SK-N-SH (cell line): Measurements from ENCODE around the gene MAN2A2. TPM values are rescaled to one million over a fixed set of nuclear protein-coding genes. Genes with fewer than 3 reads are reported as not detected.

Source experiments
- CTCF ChIA-PET: fragments of 300-600, 350-600 bp; formaldehyde crosslinking; extraction: SDS; loops from one replicate; lab custom pipeline; 2021; lab: Yijun Ruan, JAX
- POLR2A ChIA-PET: fragments of 350-600 bp; sonication (Branson Sonifier 250); formaldehyde crosslinking; extraction: SDS; loops from one replicate; lab custom pipeline; 2020; ENCODE audit warnings: antibody characterized with exemption, inconsistent platforms; lab: Yijun Ruan, JAX
- DNase-seq: peaks from one replicate; pipeline ENCODE4 v3.0.0; 2012
- H2AFZ ChIP-seq: fragments of 200-600 bp; sonication (generic); 2 replicates; pipeline ENCODE4 v1.8.1; 2016; ENCODE audit warnings: antibody characterized with exemption, mild to moderate bottlenecking, low read depth
- H3F3A ChIP-seq: fragments of 200-600 bp; sonication (generic); replicated peaks from 2 replicates; pipeline ENCODE3; 2016; ENCODE audit warnings: antibody characterized with exemption, mild to moderate bottlenecking; ENCODE audit not compliant: insufficient read depth
- H3K27ac ChIP-seq, 2 experiments: fragments of 200-500 bp in 1 of 2; fragments of 200-600 bp in 1 of 2; sonication (Bioruptor generic) in 1 of 2; sonication (generic), shearing (Covaris generic) in 1 of 2; 2 replicates each; pipeline versions ENCODE4 v1.5.1 to v1.6.1; 2014 to 2016; ENCODE audit warnings: low read depth in 2 of 2, inconsistent platforms in 1 of 2, low read length in 1 of 2, mild to moderate bottlenecking in 1 of 2, mixed read lengths in 1 of 2
- H3K27me3 ChIP-seq: fragments of 200-600 bp; sonication (generic), shearing (Covaris generic); 2 replicates; pipeline ENCODE4 v1.6.1; 2016; ENCODE audit warnings: mixed run types; ENCODE audit not compliant: insufficient read depth
- H3K36me3 ChIP-seq, 2 experiments: fragments of 200-500 bp in 1 of 2; fragments of 200-600 bp in 1 of 2; sonication (Bioruptor generic) in 1 of 2; sonication (generic) in 1 of 2; replicated peaks in 1 of 2; 2 replicates each; pipeline versions ENCODE3 to v1.5.1; 2014 to 2016; ENCODE audit warnings: low read length in 1 of 2, mild to moderate bottlenecking in 1 of 2; ENCODE audit not compliant: insufficient read depth in 2 of 2, control insufficient read depth in 1 of 2
- H3K4me1 ChIP-seq, 2 experiments: fragments of 200-500 bp in 1 of 2; fragments of 200-600 bp in 1 of 2; sonication (Bioruptor generic) in 1 of 2; sonication (generic), shearing (Covaris generic) in 1 of 2; 2 replicates each; pipeline versions ENCODE4 v1.5.1 to v1.6.1; 2014 to 2016; ENCODE audit warnings: low read depth in 1 of 2, low read length in 1 of 2, mixed run types in 1 of 2; ENCODE audit not compliant: insufficient read depth in 2 of 2, control insufficient read depth in 1 of 2
- H3K4me2 ChIP-seq: fragments of 200-600 bp; sonication (generic), shearing (Covaris generic); 2 replicates; pipeline ENCODE4 v1.6.1; 2017; ENCODE audit warnings: mixed run types
- H3K4me3 ChIP-seq, 2 experiments: fragments of 200-500 bp in 1 of 2; fragments of 200-600 bp in 1 of 2; sonication (Bioruptor generic) in 1 of 2; sonication (generic), shearing (Covaris generic) in 1 of 2; 2 replicates each; pipeline versions ENCODE4 v1.5.1 to v1.8.1; 2014 to 2016; ENCODE audit warnings: low read depth in 2 of 2, inconsistent platforms in 1 of 2, low read length in 1 of 2, mild to moderate bottlenecking in 1 of 2, mixed read lengths in 1 of 2, moderate library complexity in 1 of 2
- H3K79me2 ChIP-seq: fragments of 200-600 bp; sonication (generic); 2 replicates; pipeline ENCODE4 v1.8.1; 2017; ENCODE audit warnings: mild to moderate bottlenecking; ENCODE audit not compliant: insufficient read depth
- H3K9ac ChIP-seq: fragments of 200-600 bp; sonication (generic); 2 replicates; pipeline ENCODE4 v1.6.1; 2017; ENCODE audit warnings: mixed run types
- H3K9me2 ChIP-seq: fragments of 200-600 bp; sonication (generic); 2 replicates; pipeline ENCODE4 v1.6.1; 2017; ENCODE audit warnings: mixed run types
- H3K9me3 ChIP-seq: fragments of 200-600 bp; sonication (generic); 2 replicates; pipeline ENCODE4 v1.6.1; 2017; ENCODE audit warnings: mixed run types, mild to moderate bottlenecking, moderate library complexity
- H4K20me1 ChIP-seq: fragments of 200-600 bp; sonication (generic); 2 replicates; pipeline ENCODE4 v1.6.1; 2017; ENCODE audit warnings: mild to moderate bottlenecking, mixed run types; ENCODE audit not compliant: insufficient read depth
- ELF1 ChIP-seq: IDR thresholded peaks from 2 replicates; pipeline ENCODE4 v1.4.0; 2012
- EP300 ChIP-seq, 2 experiments: IDR thresholded peaks; 2 replicates each; pipeline versions ENCODE4 v1.4.0 to v1.6.1; 2012; ENCODE audit warnings: borderline replicate concordance in 1 of 2, low read depth in 1 of 2, low read length in 1 of 2
- FOXM1 ChIP-seq: IDR thresholded peaks from 2 replicates; pipeline ENCODE4 v1.4.0; 2012; ENCODE audit warnings: low read depth, mild to moderate bottlenecking
- GATA2 ChIP-seq: sonication (generic); formaldehyde crosslinking; IDR thresholded peaks from 2 replicates; pipeline ENCODE4 v1.5.0; 2020; ENCODE audit warnings: mild to moderate bottlenecking, missing genetic modification reagents
- MEF2A ChIP-seq: IDR thresholded peaks from 2 replicates; pipeline ENCODE4 v1.4.0; 2012; ENCODE audit warnings: low read depth, borderline replicate concordance
- NFIC ChIP-seq: IDR thresholded peaks from 2 replicates; pipeline ENCODE4 v1.4.0; 2012; ENCODE audit warnings: borderline replicate concordance
- NRF1 ChIP-seq: IDR thresholded peaks from 2 replicates; pipeline ENCODE4 v1.6.1; 2012; ENCODE audit warnings: low read depth, mild to moderate bottlenecking, low read length
- POLR2AphosphoS5 ChIP-seq: IDR thresholded peaks from 2 replicates; pipeline ENCODE4 v1.6.1; 2012; ENCODE audit warnings: low read depth, low read length
- RAD21 ChIP-seq: IDR thresholded peaks from 2 replicates; pipeline ENCODE4 v1.6.1; 2012; ENCODE audit warnings: mild to moderate bottlenecking, low read length
- RCOR1 ChIP-seq: fragments of 150-350 bp; IDR thresholded peaks from 2 replicates; pipeline ENCODE4 v1.6.1; 2017; ENCODE audit warnings: antibody characterized with exemption, low read length
- SMC3 ChIP-seq: IDR thresholded peaks from 2 replicates; pipeline ENCODE4 v1.6.1; 2012; ENCODE audit warnings: low read depth, low read length, improper control_type of control experiment
- USF2 ChIP-seq: fragments of 150-350 bp; IDR thresholded peaks from 2 replicates; pipeline ENCODE4 v1.6.1; 2017; ENCODE audit warnings: antibody characterized with exemption, low read length, low read depth, borderline replicate concordance
- YY1 ChIP-seq: IDR thresholded peaks from 2 replicates; pipeline ENCODE4 v1.4.0; 2012; ENCODE audit warnings: low read depth, mild to moderate bottlenecking
- ZBTB33 ChIP-seq: IDR thresholded peaks from 2 replicates; pipeline ENCODE4 v1.4.0; 2012; ENCODE audit warnings: low read depth, borderline replicate concordance
- WGBS: methylation state at CpG from one replicate; pipeline ENCODE4 v1.1.6; 2017; ENCODE audit warnings: low lambda C conversion rate; 5-methylcytosine and 5-hydroxymethylcytosine counted together
- polyA plus RNA-seq, 3 experiments: library from polyadenylated mRNA; depleted of rRNA; stranded (reverse); fragments of >200 nt; gene quantifications; 2 replicates each; pipeline ENCODE4 v1.2.3, GENCODE V29; 2012
- TF ChIP-seq, protein P1 (sequence below): IDR thresholded peaks from 2 replicates; pipeline ENCODE4; 2012
- TF ChIP-seq, protein P2 (sequence below): fragments of 150-350 bp; IDR thresholded peaks from 2 replicates; pipeline ENCODE4 v1.6.1; 2016; ENCODE audit warnings: mild to moderate bottlenecking, low read depth, low read length

MAN2A2 gene
- polyA plus RNA-seq, 1 of the 3 experiments (the other 2 are of a cell fraction): 35.0 TPM

DNA sequence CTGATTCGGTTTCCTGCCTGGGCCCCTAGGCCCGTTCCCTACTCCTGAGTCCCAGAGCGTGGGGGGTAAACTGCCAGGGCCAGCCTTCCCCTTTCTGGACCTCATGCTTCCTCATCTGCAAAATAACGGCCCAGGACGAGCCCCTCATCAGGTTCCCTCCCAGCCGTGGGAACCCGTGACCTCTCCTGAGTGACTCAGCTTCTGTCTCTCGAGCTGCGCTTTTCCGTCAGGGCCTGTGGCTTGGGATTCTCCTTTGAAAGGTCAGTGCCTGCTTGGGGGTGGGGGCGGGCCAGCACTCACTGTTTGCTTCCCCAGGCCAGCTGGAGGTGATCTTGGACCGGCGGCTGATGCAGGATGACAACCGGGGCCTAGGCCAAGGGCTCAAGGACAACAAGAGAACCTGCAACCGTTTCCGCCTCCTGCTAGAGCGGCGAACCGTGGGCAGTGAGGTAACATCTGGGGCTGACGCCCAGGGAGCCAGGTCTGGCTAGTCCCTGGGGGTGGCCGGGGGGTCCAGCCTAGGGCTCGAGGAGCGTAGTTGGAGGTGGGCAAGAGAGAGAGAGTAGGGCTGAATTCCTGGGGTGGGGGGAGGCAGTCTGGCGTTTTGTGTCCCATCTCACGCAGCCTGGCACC, 12.8 kb downstream of the MAN2A2 start:
- Histone ChIP-seq H3K79me2 (no peaks in the 10 kb centered on the region), H3K27ac (no peak overlapping the region), H3K9me2 (no peaks in the 10 kb centered on the region), H3K27me3 (no peaks in the 10 kb centered on the region), H3K9ac (no peak overlapping the region), H3F3A (no peaks in the 10 kb centered on the region), H3K4me2 (no peak overlapping the region), H3K9me3 (no peaks in the 10 kb centered on the region), H3K4me1 (no peaks in the 10 kb centered on the region), H2AFZ (no peak overlapping the region), H3K4me3 (no peak overlapping the region), H4K20me1 (no peaks in the 10 kb centered on the region)
- CTCF ChIA-PET: no interaction called here
- POLR2A ChIA-PET: no interaction called here
- no peak for DNase-seq
- 89% methylated on average over 23 of the region's 25 CpGs for WGBS
- no peak for TF ChIP-seq NRF1
- no peak for TF ChIP-seq YY1
- TF ChIP-seq, protein P1, sequence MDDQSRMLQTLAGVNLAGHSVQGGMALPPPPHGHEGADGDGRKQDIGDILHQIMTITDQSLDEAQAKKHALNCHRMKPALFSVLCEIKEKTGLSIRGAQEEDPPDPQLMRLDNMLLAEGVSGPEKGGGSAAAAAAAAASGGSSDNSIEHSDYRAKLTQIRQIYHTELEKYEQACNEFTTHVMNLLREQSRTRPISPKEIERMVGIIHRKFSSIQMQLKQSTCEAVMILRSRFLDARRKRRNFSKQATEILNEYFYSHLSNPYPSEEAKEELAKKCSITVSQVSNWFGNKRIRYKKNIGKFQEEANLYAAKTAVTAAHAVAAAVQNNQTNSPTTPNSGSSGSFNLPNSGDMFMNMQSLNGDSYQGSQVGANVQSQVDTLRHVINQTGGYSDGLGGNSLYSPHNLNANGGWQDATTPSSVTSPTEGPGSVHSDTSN: no peak
- no peak for TF ChIP-seq FOXM1
- TF ChIP-seq, protein P2, sequence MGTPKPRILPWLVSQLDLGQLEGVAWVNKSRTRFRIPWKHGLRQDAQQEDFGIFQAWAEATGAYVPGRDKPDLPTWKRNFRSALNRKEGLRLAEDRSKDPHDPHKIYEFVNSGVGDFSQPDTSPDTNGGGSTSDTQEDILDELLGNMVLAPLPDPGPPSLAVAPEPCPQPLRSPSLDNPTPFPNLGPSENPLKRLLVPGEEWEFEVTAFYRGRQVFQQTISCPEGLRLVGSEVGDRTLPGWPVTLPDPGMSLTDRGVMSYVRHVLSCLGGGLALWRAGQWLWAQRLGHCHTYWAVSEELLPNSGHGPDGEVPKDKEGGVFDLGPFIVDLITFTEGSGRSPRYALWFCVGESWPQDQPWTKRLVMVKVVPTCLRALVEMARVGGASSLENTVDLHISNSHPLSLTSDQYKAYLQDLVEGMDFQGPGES: no peak
- TF ChIP-seq GATA2: no peak
- TF ChIP-seq EP300 (IDR thresholded peaks at IDR 0.05; ENCODE audit: borderline replicate concordance in 1 of 2, low read depth in 1 of 2, low read length in 1 of 2): no peak
- no peak for TF ChIP-seq RCOR1
- no peak for TF ChIP-seq SMC3
- no peak for TF ChIP-seq ZBTB33
- no peak for TF ChIP-seq MEF2A
- TF ChIP-seq, all 33 proteins: peak for 0
- H3K36me3 ChIP-seq: peaks cover 1 to 79% of the 10 kb centered on the region in 2 experiments

- no peak overlapping the region for H2AFZ ChIP-seq
- H3K79me2 ChIP-seq: no peaks in the 10 kb centered on the region
- TF ChIP-seq POLR2AphosphoS5: no peak
- no peak for TF ChIP-seq YY1
- no peak for TF ChIP-seq FOXM1
- no peak for TF ChIP-seq NFIC
- no peak for TF ChIP-seq USF2
- no peak for TF ChIP-seq RAD21
- TF ChIP-seq ELF1: no peak
- H3K9ac ChIP-seq: no peak overlapping the region
- no peaks in the 10 kb centered on the region for H3K9me2 ChIP-seq
- no peak overlapping the region for H3K27ac ChIP-seq
- no peaks in the 10 kb centered on the region for H4K20me1 ChIP-seq
- H3F3A ChIP-seq: no peaks in the 10 kb centered on the region
- WGBS: 91% methylated on average over 11 of the region's 11 CpGs
- peaks cover 7 to 77% of the 10 kb centered on the region in 2 experiments for H3K36me3 ChIP-seq
- H3K4me2 ChIP-seq: no peak overlapping the region
- no peak for DNase-seq
- no peaks in the 10 kb centered on the region for H3K9me3 ChIP-seq
- no peaks in the 10 kb centered on the region for H3K27me3 ChIP-seq
- CTCF ChIA-PET: interaction anchor here (1.4 kb wide), 1 partner anchor 41 kb away, joined by 5 read pairs; no protein-coding TSS in a partner anchor
- H3K4me1 ChIP-seq: no peaks in the 10 kb centered on the region
- POLR2A ChIA-PET: no interaction called here
- no peak overlapping the region for H3K4me3 ChIP-seq
Observed at GRCh38 chr15:90916461-90916860, 13.4 kb downstream of the MAN2A2 start.
